Brain microvascular endothelial cell (primary cell): ENCODE measurements around the gene NRXN3.

Experiments used
- DNase-seq: peaks from one replicate; pipeline ENCODE4 v3.0.0-alpha.2; 2020
- H3K27ac ChIP-seq: fragments of 250-450 bp; sonication (Bioruptor Pico); 2 replicates; pipeline ENCODE4 v1.5.1; 2020; ENCODE audit warnings: mild to moderate bottlenecking, moderate library complexity
- H3K27me3 ChIP-seq: fragments of 250-450 bp; sonication (Bioruptor Pico); replicated peaks from 2 replicates; pipeline ENCODE4 v1.5.1; 2020; ENCODE audit warnings: mild to moderate bottlenecking
- H3K36me3 ChIP-seq: fragments of 250-450 bp; sonication (Bioruptor Pico); replicated peaks from 2 replicates; pipeline ENCODE4 v1.5.1; 2020; ENCODE audit warnings: mild to moderate bottlenecking
- H3K4me3 ChIP-seq: 2 replicates; pipeline ENCODE4 v1.5.1; 2011; ENCODE audit warnings: low read depth, mild to moderate bottlenecking, control low read depth, low read length, moderate library complexity
- CTCF ChIP-seq: IDR thresholded peaks from 2 replicates; pipeline ENCODE4 v1.5.1; 2011; ENCODE audit warnings: low read depth, mild to moderate bottlenecking, moderate library complexity, low read length, control low read depth, inconsistent platforms; ENCODE audit errors: missing control alignments
- in situ Hi-C: cut with HindIII; loops from 2 replicates; pipeline ENCODE4 v1.10.0; 2017; ENCODE audit warnings: low sequenced_read_pairs, low pct_ligation_motif_present

Gene NRXN3

GRCh38 chr14:78847801-78848200, 677.6 kb downstream of the NRXN3 start:
- Histone ChIP-seq H3K27me3 (no peaks in the 10 kb centered on the region), H3K27ac (no peak overlapping the region), H3K36me3 (no peaks in the 10 kb centered on the region), H3K4me3 (no peak overlapping the region)
- in situ Hi-C loops: no loop called here
- no peak for TF ChIP-seq CTCF
- DNase-seq: no peak

GRCh38 chr14:78848234-78848820, 678.2 kb downstream of the NRXN3 start:
- Histone ChIP-seq H3K27me3 (no peaks in the 10 kb centered on the region), H3K27ac (no peak overlapping the region), H3K4me3 (no peak overlapping the region), H3K36me3 (no peaks in the 10 kb centered on the region)
- in situ Hi-C loops: no loop called here
- peak; percentile 94 for TF ChIP-seq CTCF
- peak; percentile 24 for DNase-seq

GRCh38 chr14:78849952-78850351, 679.8 kb downstream of the NRXN3 start:
- Histone ChIP-seq H3K36me3 (no peaks in the 10 kb centered on the region), H3K27me3 (no peaks in the 10 kb centered on the region), H3K4me3 (no peak overlapping the region), H3K27ac (no peak overlapping the region)
- DNase-seq: no peak
- no peak for TF ChIP-seq CTCF
- in situ Hi-C loops: no loop called here

- Histone ChIP-seq H3K27me3 (no peaks in the 10 kb centered on the region), H3K36me3 (no peaks in the 10 kb centered on the region), H3K27ac (no peak overlapping the region), H3K4me3 (no peak overlapping the region)
- no peak for TF ChIP-seq CTCF
- in situ Hi-C loops: no loop called here
- no peak for DNase-seq
These were observed 681.0 kb downstream of the NRXN3 start for GRCh38 chr14:78851189-78851588.

- in situ Hi-C loops: no loop called here
- no peak overlapping the region for H3K4me3 ChIP-seq
- H3K27ac ChIP-seq: no peak overlapping the region
- TF ChIP-seq CTCF: no peak
- H3K27me3 ChIP-seq: no peaks in the 10 kb centered on the region
- H3K36me3 ChIP-seq: no peaks in the 10 kb centered on the region
- DNase-seq: no peak
These were observed 681.9 kb downstream of the NRXN3 start for GRCh38 chr14:78852040-78852439.

- H3K27ac ChIP-seq: no peak overlapping the region
- TF ChIP-seq CTCF: no peak
- in situ Hi-C loops: no loop called here
- H3K36me3 ChIP-seq: no peaks in the 10 kb centered on the region
- H3K4me3 ChIP-seq: no peak overlapping the region
- DNase-seq: no peak
- no peaks in the 10 kb centered on the region for H3K27me3 ChIP-seq
These were observed 687.8 kb downstream of the NRXN3 start for GRCh38 chr14:78857974-78858373.
